CD4-positive, alpha-beta T cell (primary cell): Measurements from ENCODE around the gene TMEM183A. TPM values are rescaled to one million over a fixed set of nuclear protein-coding genes. Genes with fewer than 3 reads are reported as not detected.

Source experiments
- ATAC-seq: fragments of 200-7000 bp; cut with Tn5 transposase; one replicate; pipeline ENCODE4 v1.10.0; 2022; ENCODE audit warnings: mild to moderate bottlenecking; ENCODE audit not compliant: poor library complexity
- CTCF ChIA-PET: fragments of 350-600 bp; sonication (Branson Sonifier 250); formaldehyde crosslinking; loops from one replicate; lab custom pipeline; 2021; ENCODE audit warnings: antibody characterized with exemption, inconsistent platforms; lab: Charles Lee
- POLR2A ChIA-PET: fragments of 350-600 bp; sonication (Branson Sonifier 250); formaldehyde crosslinking; loops from one replicate; lab custom pipeline; 2021; ENCODE audit warnings: antibody characterized with exemption, inconsistent platforms; lab: Charles Lee
- DNase-seq, 14 experiments: peaks; one replicate each; pipeline ENCODE4 v3.0.0-alpha.2; 2013 to 2020; ENCODE audit warnings: mixed read lengths in 2 of 14
- H3K27ac ChIP-seq, 2 donors: one replicate each; pipeline versions ENCODE4 v1.5.1 to v1.7.0; 2013; ENCODE audit warnings: low read length in 2 of 2, low read depth in 1 of 2, mild to moderate bottlenecking in 1 of 2
- H3K27me3 ChIP-seq, 2 experiments: 1 replicate in 1 of 2; 2 replicates in 1 of 2; pipeline versions ENCODE4 v1.6.1 to v1.7.0; 2013; ENCODE audit warnings: low read length in 2 of 2, control low read depth in 1 of 2, mild to moderate bottlenecking in 1 of 2, moderate library complexity in 1 of 2; ENCODE audit not compliant: insufficient read depth in 2 of 2, control insufficient read depth in 1 of 2
- H3K36me3 ChIP-seq: one replicate; pipeline ENCODE4 v1.6.1; 2013; ENCODE audit warnings: low read length, control low read depth; ENCODE audit not compliant: insufficient read depth
- H3K4me1 ChIP-seq: one replicate; pipeline ENCODE4 v1.6.1; 2013; ENCODE audit warnings: low read length, control low read depth; ENCODE audit not compliant: insufficient read depth
- H3K4me3 ChIP-seq: one replicate; pipeline ENCODE4 v1.5.1; 2013; ENCODE audit warnings: mild to moderate bottlenecking, low read length, moderate library complexity
- H3K9me3 ChIP-seq, 2 experiments: 1 replicate in 1 of 2; 2 replicates in 1 of 2; pipeline versions ENCODE4 v1.6.1 to v1.7.0; 2013; ENCODE audit warnings: low read length in 2 of 2, mild to moderate bottlenecking in 2 of 2, control low read depth in 1 of 2, moderate library complexity in 1 of 2; ENCODE audit not compliant: control insufficient read depth in 1 of 2, insufficient read depth in 1 of 2
- H3K27ac Mint-ChIP-seq: one replicate; pipeline ENCODE4 v1.8.0; 2020; ENCODE audit warnings: mixed read lengths
- H3K27me3 Mint-ChIP-seq: one replicate; pipeline ENCODE4 v1.8.0; 2021; ENCODE audit warnings: mixed read lengths
- H3K36me3 Mint-ChIP-seq: one replicate; pipeline ENCODE4 v1.8.0; 2021; ENCODE audit warnings: low read depth, mixed read lengths
- H3K4me1 Mint-ChIP-seq: one replicate; pipeline ENCODE4 v1.8.0; 2021; ENCODE audit warnings: low read depth, mixed read lengths
- H3K4me3 Mint-ChIP-seq: one replicate; pipeline ENCODE4 v1.8.0; 2020; ENCODE audit warnings: mild to moderate bottlenecking, mixed read lengths
- H3K9me3 Mint-ChIP-seq: one replicate; pipeline ENCODE4 v1.8.0; 2020; ENCODE audit warnings: mixed read lengths
- CTCF ChIP-seq: fragments of 200-600 bp; IDR thresholded peaks from one replicate; pipeline ENCODE4 v1.8.0; 2022; ENCODE audit warnings: antibody characterized with exemption, mild to moderate bottlenecking
- intact Hi-C, 2 experiments: fragments of 100-400 bp; cut with DNase I in 1 of 2; cut with micrococcal nuclease in 1 of 2; formaldehyde crosslinking; loops; one replicate each; pipeline versions ENCODE4 v1.15.1 to v1.9.0; 2023 to 2025; cut with DNase I, micrococcal nuclease
- total RNA-seq, 174 experiments: library from RNA in 2 of 174; stranded (reverse) in 2 of 174; gene quantifications; one replicate each; pipeline ENCODE4 v1.2.3 and lab custom pipeline; 2021 to 2026

The TMEM183A gene
- total RNA-seq, 2 experiments from 2014 or later = 187 to 194 TPM

GRCh38 chr1:203009185-203009584, 2.0 kb downstream of the TMEM183A start:
- Mint-ChIP-seq H3K4me1 (peaks cover 42% of the 10 kb centered on the region), H3K27me3 (no peaks in the 10 kb centered on the region), H3K9me3 (no peaks in the 10 kb centered on the region), H3K4me3 (peak overlapping the region; percentile 92), H3K36me3 (peaks cover 64% of the 10 kb centered on the region), H3K27ac (peak overlapping the region; percentile 95)
- POLR2A ChIA-PET = no interaction called here
- H3K27ac ChIP-seq = no peak overlapping the region
- TF ChIP-seq CTCF = no peak
- DNase-seq (no peak), ATAC-seq (no peak)
- no peaks in the 10 kb centered on the region for H3K27me3 ChIP-seq
- H3K36me3 ChIP-seq = peaks cover 46% of the 10 kb centered on the region
- CTCF ChIA-PET = no interaction called here
- H3K9me3 ChIP-seq = no peaks in the 10 kb centered on the region
- no peak overlapping the region for H3K4me3 ChIP-seq
- intact Hi-C loops = loop anchor here in 1 of 2 experiments (5.0 kb wide), 1 partner anchor 662 kb away; the partner anchor contains the start of gene PPP1R12B
- H3K4me1 ChIP-seq = peaks cover 19% of the 10 kb centered on the region

DNA sequence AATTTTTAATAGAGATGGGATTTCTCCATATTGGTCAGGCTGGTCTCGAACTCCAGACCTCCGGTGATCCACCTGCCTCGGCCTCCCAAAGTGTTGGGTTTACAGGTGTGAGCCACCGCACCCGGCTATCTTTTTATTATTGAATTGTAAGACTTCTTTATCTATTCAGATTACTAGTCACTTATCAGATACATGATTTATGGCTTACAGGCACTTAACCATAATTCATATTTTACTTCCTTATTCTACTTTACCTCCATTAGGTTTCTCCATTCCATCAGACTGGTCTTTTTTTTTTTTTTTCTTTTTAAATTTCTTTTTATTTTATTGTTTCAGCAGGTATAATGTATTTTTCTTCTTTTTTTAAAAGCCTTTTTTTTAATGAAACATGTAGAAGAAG, 4.4 kb downstream of the TMEM183A start:
- intact Hi-C loops = loop anchor here in 1 of 2 experiments (2.0 kb wide), 1 partner anchor 13 kb away; no protein-coding TSS in a partner anchor
- H3K27ac ChIP-seq = no peak overlapping the region
- H3K9me3 Mint-ChIP-seq = no peaks in the 10 kb centered on the region
- no peaks in the 10 kb centered on the region for H3K9me3 ChIP-seq
- ATAC-seq = no peak
- H3K36me3 ChIP-seq = peaks cover 70% of the 10 kb centered on the region
- peaks cover 88% of the 10 kb centered on the region for H3K36me3 Mint-ChIP-seq
- ChIA-PET CTCF (no interaction called here), POLR2A (no interaction called here)
- H3K4me1 ChIP-seq = peaks cover 12% of the 10 kb centered on the region
- H3K4me3 ChIP-seq = no peak overlapping the region
- no peaks in the 10 kb centered on the region for H3K27me3 Mint-ChIP-seq
- no peaks in the 10 kb centered on the region for H3K27me3 ChIP-seq
- TF ChIP-seq CTCF = no peak
- no peak overlapping the region for H3K27ac Mint-ChIP-seq
- no peak overlapping the region for H3K4me3 Mint-ChIP-seq
- no peak for DNase-seq
- H3K4me1 Mint-ChIP-seq = peaks cover 39% of the 10 kb centered on the region

DNA sequence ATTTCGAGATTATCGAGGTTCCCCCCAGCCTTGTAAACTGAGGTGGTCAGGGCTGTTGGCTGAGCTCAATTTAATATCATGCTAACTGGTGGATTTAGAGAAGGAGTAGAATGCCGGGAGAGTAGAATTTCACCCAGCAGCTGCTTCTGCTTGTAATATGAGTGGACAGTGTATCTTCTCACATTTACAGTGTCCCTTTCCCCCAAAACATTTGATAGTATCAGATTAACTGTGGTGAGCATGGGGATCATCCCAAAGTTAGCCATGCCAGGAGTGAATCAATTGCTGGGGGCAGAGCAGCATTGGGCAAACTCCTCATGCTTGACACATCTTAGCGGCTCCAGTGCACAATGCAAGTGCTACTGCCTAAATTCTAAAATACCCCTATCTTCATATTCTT, 9.9 kb downstream of the TMEM183A start:
- ChIA-PET POLR2A (interaction anchor here (2.3 kb wide), 1 partner anchor 10 kb away, joined by 12 read pairs; the partner anchor contains the start of gene TMEM183A), CTCF (no interaction called here)
- Mint-ChIP-seq H3K9me3 (no peaks in the 10 kb centered on the region), H3K27ac (no peak overlapping the region), H3K4me1 (peaks cover 7% of the 10 kb centered on the region), H3K27me3 (no peaks in the 10 kb centered on the region), H3K36me3 (peaks cover 99% of the 10 kb centered on the region), H3K4me3 (no peak overlapping the region)
- Histone ChIP-seq H3K27me3 (no peaks in the 10 kb centered on the region), H3K27ac (no peak overlapping the region), H3K4me1 (no peaks in the 10 kb centered on the region), H3K9me3 (no peaks in the 10 kb centered on the region), H3K36me3 (peaks cover 94% of the 10 kb centered on the region), H3K4me3 (no peak overlapping the region)
- intact Hi-C loops = no loop called here
- TF ChIP-seq CTCF = no peak
- no peak for DNase-seq
- ATAC-seq = no peak
